Large intestine (tissue), 3 donors: ENCODE data around the gene HYAL1. TPM values are rescaled to one million over a fixed set of nuclear protein-coding genes. Genes with fewer than 3 reads are reported as not detected.

ENCODE experiments used
- DNase-seq, 2 donors: peaks; one replicate each; pipeline versions ENCODE4 v3.0.0 to v3.0.0-alpha.2; 2013
- H3K27ac ChIP-seq: one replicate; pipeline ENCODE4 v1.5.1; 2013; ENCODE audit warnings: low read length
- H3K27me3 ChIP-seq: 2 replicates; pipeline ENCODE4 v1.6.1; 2013; ENCODE audit warnings: low read length; ENCODE audit not compliant: control insufficient read depth, insufficient read depth
- H3K36me3 ChIP-seq: 2 replicates; pipeline ENCODE4 v1.6.1; 2013; ENCODE audit warnings: low read length; ENCODE audit not compliant: control insufficient read depth, insufficient read depth
- H3K4me1 ChIP-seq: one replicate; pipeline ENCODE4 v1.6.1; 2013; ENCODE audit warnings: low read length; ENCODE audit not compliant: control insufficient read depth, insufficient read depth
- H3K4me3 ChIP-seq: one replicate; pipeline ENCODE4 v1.5.1; 2013; ENCODE audit warnings: low read length
- H3K9me3 ChIP-seq: one replicate; pipeline ENCODE4 v1.6.1; 2013; ENCODE audit warnings: mild to moderate bottlenecking, low read depth, low read length, moderate library complexity; ENCODE audit not compliant: control insufficient read depth
- WGBS: methylation state at CpG from one replicate; pipeline ENCODE4 v1.1.5; 2013; ENCODE audit warnings: low lambda C conversion rate; ENCODE audit not compliant: insufficient coverage; 5-methylcytosine and 5-hydroxymethylcytosine counted together
- polyA plus RNA-seq: library from polyadenylated mRNA; unstranded; fragments of 120-200 nt; gene quantifications from one replicate; pipeline ENCODE4 v1.2.1, GENCODE V29; 2013

The HYAL1 gene
- polyA plus RNA-seq, 1 donor: 2.1 TPM

DNA sequence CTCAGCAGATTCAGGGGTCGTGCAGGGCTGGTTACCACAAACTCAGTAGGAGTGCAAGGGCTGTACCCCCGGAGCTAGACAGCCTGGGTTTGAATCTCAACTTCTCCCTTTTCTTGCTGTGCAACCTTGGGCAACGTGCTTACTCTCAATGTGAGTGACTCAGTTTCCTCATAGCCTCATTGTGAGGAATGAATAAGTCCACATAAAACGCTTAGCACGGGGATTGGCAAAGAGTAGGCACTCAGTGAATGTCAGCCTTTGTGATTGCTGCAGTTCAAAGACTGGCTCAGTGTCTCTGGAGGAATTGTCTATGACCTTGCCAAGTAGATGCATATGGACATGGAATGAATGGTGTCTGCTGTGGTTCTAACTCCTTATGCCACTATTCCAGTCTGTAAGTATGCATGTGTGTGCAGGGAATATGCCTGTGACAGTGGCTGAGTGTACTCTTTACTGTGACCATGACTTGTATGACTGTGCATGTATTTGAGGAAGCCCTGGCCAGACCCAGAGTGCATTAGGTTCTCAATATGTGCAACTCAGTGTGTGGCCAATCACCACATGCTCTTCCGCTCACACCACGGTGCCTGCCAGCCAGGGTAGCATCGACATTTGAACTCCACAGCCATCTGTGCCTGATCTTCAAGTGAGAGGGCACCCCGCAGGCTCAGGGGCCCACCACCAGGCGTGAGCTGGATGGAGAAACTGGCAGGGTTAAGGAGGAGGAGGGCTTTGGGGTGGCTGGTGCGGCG, 3.3 kb downstream of the HYAL1 start:
- Histone ChIP-seq H3K4me3 (peak overlapping the region; percentile 47), H3K36me3 (no peaks in the 10 kb centered on the region), H3K9me3 (no peaks in the 10 kb centered on the region), H3K4me1 (peaks cover 39% of the 10 kb centered on the region), H3K27me3 (no peaks in the 10 kb centered on the region), H3K27ac (peak overlapping the region; percentile 69)
- no CpG with 5 or more reads among the region's 12 CpGs for WGBS
- peak in 1 of 2 donors; percentile 37 for DNase-seq

DNA sequence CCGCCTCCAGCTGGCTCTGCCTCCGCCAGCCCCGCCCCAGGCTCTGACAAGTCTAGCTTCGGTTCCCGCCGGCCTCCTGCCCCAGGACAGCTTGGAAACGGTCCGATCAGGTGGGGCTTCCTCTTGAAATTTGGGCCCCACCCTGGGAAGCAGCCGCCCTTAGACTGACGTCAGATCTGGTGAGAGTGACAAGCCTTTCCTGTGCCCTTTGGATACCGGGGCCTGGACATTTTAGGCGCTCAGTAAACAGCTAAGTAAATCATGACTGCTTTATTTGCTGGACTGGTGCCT, 3.8 kb downstream of the HYAL1 start:
- Histone ChIP-seq H3K27me3 (no peaks in the 10 kb centered on the region), H3K9me3 (no peaks in the 10 kb centered on the region), H3K4me3 (peak overlapping the region; percentile 47), H3K36me3 (no peaks in the 10 kb centered on the region), H3K27ac (peak overlapping the region; percentile 69), H3K4me1 (peaks cover 39% of the 10 kb centered on the region)
- DNase-seq: no peak
- no CpG with 5 or more reads among the region's 12 CpGs for WGBS

DNA sequence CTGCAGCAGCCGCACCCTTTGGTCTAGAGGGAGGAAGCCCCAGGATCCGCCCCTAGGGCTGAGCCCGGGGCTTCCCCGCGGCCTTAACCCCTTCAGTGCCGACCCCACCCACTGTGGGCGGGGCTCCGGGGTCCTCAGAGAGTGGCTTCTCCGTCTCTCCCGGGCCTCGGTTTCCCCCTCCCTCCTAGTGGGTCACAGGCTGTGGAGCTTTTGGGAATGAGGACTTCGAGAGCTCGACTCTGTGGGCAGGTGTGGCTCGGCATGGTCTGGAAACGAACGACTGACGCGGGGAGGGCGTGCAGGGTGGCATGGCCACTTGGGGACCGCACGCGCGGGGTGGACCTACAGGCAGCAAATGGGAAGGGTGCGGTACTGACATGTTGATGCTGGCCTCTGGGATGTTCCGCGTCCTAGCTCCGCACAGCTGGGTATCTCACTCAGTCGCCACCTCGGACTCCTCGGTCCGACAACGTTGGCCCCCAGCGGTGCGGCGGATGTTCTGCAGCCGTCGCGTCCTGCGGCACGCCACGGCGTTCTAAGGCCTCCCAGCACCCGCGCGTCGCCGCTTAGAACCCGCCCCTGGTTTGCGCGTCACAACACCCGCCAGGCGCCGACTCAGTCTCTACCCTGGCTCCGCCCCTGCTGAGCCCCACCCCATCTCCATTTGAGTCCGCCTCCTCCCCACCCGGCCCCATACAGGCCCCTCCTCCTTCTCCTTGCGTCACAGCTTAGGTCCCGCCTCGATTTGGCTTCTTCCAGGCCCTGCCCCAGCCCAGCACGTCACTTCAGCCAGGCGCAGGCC, 4.3 kb downstream of the HYAL1 start, which contains the start of the genes HYAL3 and NAA80:
HYAL3 (minus strand) TSS at position 570 of the 802 bp plus-strand sequence. CDS start 3,803 bp downstream, outside the sequence.
NAA80 (minus strand) TSS at position 570 of the 802 bp plus-strand sequence. CDS start 1,942 bp downstream, outside the sequence.
- no CpG with 5 or more reads among the region's 61 CpGs for WGBS
- peak within 1 kb of the TSS; percentile 81 for H3K27ac ChIP-seq
- no peaks in the 10 kb centered on the region for H3K27me3 ChIP-seq
- H3K4me3 ChIP-seq: peak within 1 kb of the TSS; percentile 69
- H3K36me3 ChIP-seq: no peaks in the 10 kb centered on the region
- peak; percentile 99 to 100 for DNase-seq
- peaks cover 39% of the 10 kb centered on the region for H3K4me1 ChIP-seq
- no peaks in the 10 kb centered on the region for H3K9me3 ChIP-seq

DNA sequence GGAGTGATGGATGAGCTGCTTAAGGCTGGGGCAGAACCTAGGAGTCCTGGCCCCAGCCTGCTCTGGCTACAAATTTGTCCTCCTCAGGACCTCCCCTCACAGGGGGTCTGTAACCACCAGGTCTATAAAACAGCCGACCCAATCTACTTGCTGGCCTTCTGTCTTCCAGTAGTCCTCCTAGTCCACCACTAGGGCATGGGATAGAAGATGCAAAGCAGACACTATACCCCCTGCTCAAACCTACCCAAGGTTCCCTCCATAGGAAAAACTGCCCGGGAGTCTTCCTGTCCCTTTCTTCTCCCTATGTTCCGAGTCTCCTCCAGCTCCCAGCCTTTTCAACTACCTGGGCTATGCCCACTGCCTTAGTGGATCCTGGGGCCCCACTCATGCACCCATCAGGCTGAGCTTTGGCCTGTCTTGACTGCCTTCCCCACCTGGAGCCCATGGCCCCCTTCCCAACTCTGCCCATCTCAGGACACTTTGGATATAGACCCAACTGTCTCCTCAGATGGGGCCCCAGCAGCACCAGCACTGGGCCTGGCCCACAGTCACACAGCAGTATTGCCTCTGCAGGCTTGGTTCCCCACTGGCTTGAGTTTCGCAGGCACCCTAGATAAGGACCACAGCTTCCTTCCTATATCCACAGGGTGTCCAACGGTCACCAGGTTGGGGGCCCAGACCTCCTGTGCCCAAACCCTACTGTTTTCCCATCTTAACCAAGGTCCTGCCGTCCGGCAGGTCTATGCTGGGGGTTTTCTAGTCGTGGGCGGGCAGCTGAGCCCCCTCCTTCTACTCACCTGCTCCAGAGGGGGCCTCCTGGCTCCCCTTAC, 5.3 kb downstream of the HYAL1 start:
- Histone ChIP-seq H3K4me3 (peak overlapping the region; percentile 69), H3K27ac (peak overlapping the region; percentile 81), H3K9me3 (no peaks in the 10 kb centered on the region), H3K27me3 (no peaks in the 10 kb centered on the region), H3K4me1 (peaks cover 35% of the 10 kb centered on the region), H3K36me3 (no peaks in the 10 kb centered on the region)
- peak in 1 of 2 donors; percentile 35 for DNase-seq
- WGBS: no CpG with 5 or more reads among the region's 9 CpGs

DNA sequence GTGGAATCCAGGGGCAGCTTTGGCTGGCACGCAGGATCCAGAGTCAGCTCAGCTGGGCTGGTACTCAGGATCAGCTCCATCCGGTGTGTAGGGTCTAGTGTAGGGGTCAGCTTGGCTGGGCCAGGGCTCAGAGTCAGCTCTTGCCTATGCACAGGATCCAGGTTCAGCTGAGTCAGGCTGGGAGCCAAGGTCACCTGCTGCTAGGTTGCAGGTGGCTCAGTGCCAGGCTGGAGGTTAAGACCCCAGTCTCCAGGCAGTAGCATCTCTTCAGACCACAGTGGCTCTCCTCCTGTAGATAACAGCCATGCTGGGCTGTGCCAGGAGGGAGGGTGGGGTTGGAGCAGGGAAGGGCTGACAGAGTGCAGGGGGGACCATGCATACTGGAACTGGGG, 6.0 kb downstream of the HYAL1 start:
- DNase-seq: no peak
- no peaks in the 10 kb centered on the region for H3K27me3 ChIP-seq
- no peak overlapping the region for H3K27ac ChIP-seq
- H3K36me3 ChIP-seq: no peaks in the 10 kb centered on the region
- no peaks in the 10 kb centered on the region for H3K9me3 ChIP-seq
- H3K4me1 ChIP-seq: peaks cover 33% of the 10 kb centered on the region
- WGBS: no CpG with 5 or more reads among the region's 2 CpGs
- no peak overlapping the region for H3K4me3 ChIP-seq

DNA sequence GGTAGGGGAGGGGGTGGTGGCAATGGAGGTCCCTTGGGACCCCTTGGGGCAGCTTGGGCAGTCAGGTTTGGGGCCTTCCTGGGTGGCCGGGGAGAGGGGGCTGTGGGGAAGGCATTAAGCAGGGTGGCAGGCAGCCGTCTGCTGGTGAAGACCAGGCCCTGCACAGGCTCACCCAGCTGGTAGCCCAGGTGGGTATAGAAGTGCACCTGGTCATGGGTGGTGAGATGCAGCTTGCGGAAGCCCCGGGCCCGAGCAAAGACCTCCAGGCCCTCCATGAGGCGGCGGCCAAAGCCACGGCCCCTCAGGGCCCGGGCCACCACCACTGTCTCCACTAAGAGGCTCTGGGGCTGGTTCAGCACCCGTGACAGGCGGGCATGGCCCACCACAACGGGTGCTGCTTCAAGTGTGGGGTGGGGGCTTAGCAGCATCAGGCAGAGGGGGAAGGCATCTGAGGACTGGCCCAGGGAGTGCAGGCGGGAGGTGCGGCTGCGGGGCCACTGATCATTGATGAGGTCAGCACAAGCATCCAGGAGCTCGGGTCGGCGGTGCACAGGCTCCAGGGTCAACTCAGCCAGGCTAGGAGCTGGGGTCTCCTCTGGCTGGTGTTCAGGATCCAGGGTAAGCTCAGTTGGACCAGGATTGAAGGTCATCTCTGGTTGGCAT, 6.5 kb downstream of the HYAL1 start:
- no peaks in the 10 kb centered on the region for H3K36me3 ChIP-seq
- no peaks in the 10 kb centered on the region for H3K9me3 ChIP-seq
- H3K27me3 ChIP-seq: no peaks in the 10 kb centered on the region
- WGBS: no CpG with 5 or more reads among the region's 18 CpGs
- no peak overlapping the region for H3K4me3 ChIP-seq
- no peak for DNase-seq
- H3K4me1 ChIP-seq: peaks cover 29% of the 10 kb centered on the region
- H3K27ac ChIP-seq: no peak overlapping the region

DNA sequence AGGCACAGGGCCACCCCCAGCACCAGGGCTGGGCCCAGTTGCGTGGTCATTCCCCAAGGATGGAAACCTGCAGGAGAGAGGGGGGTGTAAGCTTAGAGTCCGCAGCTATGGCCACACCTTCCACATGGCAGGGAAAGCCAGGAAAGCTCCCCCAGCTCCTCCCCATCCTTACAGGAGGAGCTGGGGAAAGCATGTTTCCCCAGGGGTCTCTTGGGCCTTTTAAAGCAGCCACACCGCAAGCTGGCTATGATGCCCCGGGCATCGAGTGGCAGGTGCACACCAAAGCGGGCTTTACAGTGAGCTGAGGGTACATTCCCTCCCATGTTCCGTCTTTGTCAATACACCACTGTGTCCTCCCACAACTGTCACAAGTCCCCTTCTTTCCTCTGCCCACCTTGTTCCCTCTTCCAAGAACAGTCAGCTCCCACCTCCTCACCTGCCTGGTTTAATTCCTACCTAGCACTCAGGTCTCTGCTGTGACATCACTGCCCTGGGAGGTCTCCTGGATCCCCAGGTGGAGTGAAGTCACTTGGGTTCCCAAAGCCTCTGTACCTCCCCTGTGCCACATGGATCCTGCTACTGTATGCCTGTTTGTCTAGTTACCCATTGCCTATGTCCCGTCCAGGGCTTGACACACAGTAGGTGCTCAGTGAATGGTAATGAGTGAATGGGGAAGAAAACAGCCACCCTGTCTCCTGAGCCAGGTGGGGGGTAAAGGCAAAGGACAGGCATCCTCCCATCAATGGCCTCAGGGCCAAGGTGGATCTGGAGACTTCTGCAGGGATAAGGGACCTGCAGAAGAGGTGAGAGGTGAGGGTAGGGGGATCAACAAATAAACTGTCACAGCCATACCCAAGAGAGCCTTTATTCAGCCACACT, 7.6 kb downstream of the HYAL1 start:
- H3K27me3 ChIP-seq: no peaks in the 10 kb centered on the region
- no CpG with 5 or more reads among the region's 8 CpGs for WGBS
- no peak overlapping the region for H3K27ac ChIP-seq
- H3K36me3 ChIP-seq: no peaks in the 10 kb centered on the region
- H3K4me1 ChIP-seq: peaks cover 37% of the 10 kb centered on the region
- no peaks in the 10 kb centered on the region for H3K9me3 ChIP-seq
- no peak overlapping the region for H3K4me3 ChIP-seq
- no peak for DNase-seq

DNA sequence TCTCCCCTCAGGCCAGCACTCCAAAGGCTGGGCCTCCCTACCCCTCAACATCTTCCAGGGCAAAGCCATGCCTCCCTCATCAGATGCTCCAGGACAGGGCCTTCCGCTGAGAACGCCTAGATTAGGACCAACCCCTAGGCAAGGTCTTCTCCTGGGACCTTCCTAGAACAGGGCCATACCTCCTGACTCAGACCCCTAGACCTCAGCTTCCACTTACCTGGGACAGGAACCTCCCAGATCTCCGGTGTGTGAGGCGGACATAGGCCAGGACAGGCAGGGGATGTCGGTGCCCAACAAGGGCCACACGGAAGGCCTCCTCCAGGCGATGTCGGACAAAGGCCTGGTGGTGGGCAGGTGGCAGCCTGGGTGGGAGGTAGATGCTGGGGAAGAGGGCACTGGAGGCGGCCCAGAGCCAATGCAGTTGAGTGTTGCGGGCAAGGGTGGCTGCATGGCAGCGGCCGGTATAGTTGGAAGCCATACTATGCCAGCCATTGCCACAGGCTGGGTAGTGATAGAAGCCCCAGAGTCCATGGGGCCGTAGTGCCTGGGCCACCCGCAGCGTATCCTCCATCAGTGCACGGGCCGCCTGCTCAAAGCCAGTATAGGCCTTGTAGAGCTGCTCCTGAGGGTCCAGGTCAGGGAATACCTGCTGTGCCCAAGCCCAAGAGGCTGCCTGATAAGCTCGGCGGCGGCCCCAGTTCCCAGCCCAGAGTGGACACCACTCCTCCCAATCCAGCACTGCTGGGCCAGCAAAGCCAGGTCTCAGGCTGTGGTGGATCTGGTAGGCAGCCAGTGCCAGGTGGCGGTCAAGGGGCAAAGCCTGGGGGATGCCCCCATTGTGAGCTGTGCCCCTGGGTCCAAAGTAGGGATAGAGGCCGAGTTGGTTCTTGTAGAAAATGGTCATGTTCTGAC, 8.6 kb downstream of the HYAL1 start:
- no peak for DNase-seq
- H3K27me3 ChIP-seq: no peaks in the 10 kb centered on the region
- H3K36me3 ChIP-seq: peaks cover 7% of the 10 kb centered on the region
- no peak overlapping the region for H3K27ac ChIP-seq
- H3K4me1 ChIP-seq: peaks cover 34% of the 10 kb centered on the region
- WGBS: no CpG with 5 or more reads among the region's 22 CpGs
- no peaks in the 10 kb centered on the region for H3K9me3 ChIP-seq
- no peak overlapping the region for H3K4me3 ChIP-seq
